Natural killer cell (primary cell): ENCODE measurements around the gene HMG20B. TPM values are rescaled to one million over a fixed set of nuclear protein-coding genes. Genes with fewer than 3 reads are reported as not detected.

Experiments
- ATAC-seq, 3 donors: fragments of 150-1000 bp in 2 of 3; fragments of 200-7000 bp in 1 of 3; cut with Tn5 transposase; 1 replicate in 1 of 3; 2 replicates in 2 of 3; pipeline ENCODE4 v1.10.0; 2021; ENCODE audit warnings: mild to moderate bottlenecking in 2 of 3, moderate library complexity in 2 of 3
- DNase-seq, 2 donors: peaks; one replicate each; pipeline versions ENCODE4 v3.0.0 to v3.0.0-alpha.2; 2013 to 2021; ENCODE audit warnings: mixed read lengths in 1 of 2
- H3K27ac ChIP-seq: one replicate; pipeline ENCODE4 v1.5.1; 2013; ENCODE audit warnings: mild to moderate bottlenecking, low read length
- H3K27me3 ChIP-seq: one replicate; pipeline ENCODE4 v1.6.1; 2013; ENCODE audit warnings: low read length; ENCODE audit not compliant: control insufficient read depth, insufficient read depth
- H3K36me3 ChIP-seq: one replicate; pipeline ENCODE4 v1.6.1; 2013; ENCODE audit warnings: low read length; ENCODE audit not compliant: control insufficient read depth, insufficient read depth
- H3K4me1 ChIP-seq: one replicate; pipeline ENCODE4 v1.6.1; 2013; ENCODE audit warnings: low read length; ENCODE audit not compliant: control insufficient read depth, insufficient read depth
- H3K4me3 ChIP-seq: one replicate; pipeline ENCODE4 v1.5.1; 2013; ENCODE audit warnings: low read length
- H3K9me3 ChIP-seq: one replicate; pipeline ENCODE4 v1.6.1; 2013; ENCODE audit warnings: low read length; ENCODE audit not compliant: control insufficient read depth, insufficient read depth
- H3K27ac Mint-ChIP-seq, 2 donors: one replicate each; pipeline ENCODE4 v1.8.0; 2022; ENCODE audit warnings: mild to moderate bottlenecking in 2 of 2, mixed read lengths in 2 of 2, moderate library complexity in 1 of 2
- H3K27me3 Mint-ChIP-seq, 2 donors: one replicate each; pipeline ENCODE4 v1.8.0; 2022; ENCODE audit warnings: low read depth in 2 of 2, mixed read lengths in 2 of 2
- H3K36me3 Mint-ChIP-seq: one replicate; pipeline ENCODE4 v1.8.0; 2022; ENCODE audit warnings: mixed read lengths
- H3K4me1 Mint-ChIP-seq, 2 donors: one replicate each; pipeline ENCODE4 v1.8.0; 2022; ENCODE audit warnings: mixed read lengths in 2 of 2
- H3K4me3 Mint-ChIP-seq: one replicate; pipeline ENCODE4 v1.8.0; 2022; ENCODE audit warnings: mild to moderate bottlenecking, moderate library complexity, mixed read lengths
- H3K9me3 Mint-ChIP-seq, 2 donors: one replicate each; pipeline ENCODE4 v1.8.0; 2022; ENCODE audit warnings: mixed read lengths in 2 of 2
- WGBS: methylation state at CpG from one replicate; pipeline ENCODE4 v1.1.7; 2013; ENCODE audit warnings: missing lambda C conversion rate; ENCODE audit not compliant: insufficient coverage; 5-methylcytosine and 5-hydroxymethylcytosine counted together
- intact Hi-C: fragments of 100-400 bp; cut with micrococcal nuclease; formaldehyde crosslinking; loops from one replicate; pipeline ENCODE4 v1.14.2; 2022
- total RNA-seq, 4 donors: library from RNA; stranded (reverse); fragments of 120-200 nt in 1 of 4; gene quantifications; one replicate each; pipeline versions ENCODE4 v1.2.3 to v1.2.4, GENCODE V29; 2013 to 2022
- TF ChIP-seq, protein P1 (sequence below): fragments of 200-600 bp; IDR thresholded peaks from one replicate; pipeline ENCODE4 v1.8.0; 2022; ENCODE audit warnings: antibody characterized with exemption

Gene HMG20B
- total RNA-seq, 3 donors from 2014 or later (not counting 1 experiment from before 2014, with no cell fraction given) = 45.8 to 57.5 (median 52.1) TPM

DNA sequence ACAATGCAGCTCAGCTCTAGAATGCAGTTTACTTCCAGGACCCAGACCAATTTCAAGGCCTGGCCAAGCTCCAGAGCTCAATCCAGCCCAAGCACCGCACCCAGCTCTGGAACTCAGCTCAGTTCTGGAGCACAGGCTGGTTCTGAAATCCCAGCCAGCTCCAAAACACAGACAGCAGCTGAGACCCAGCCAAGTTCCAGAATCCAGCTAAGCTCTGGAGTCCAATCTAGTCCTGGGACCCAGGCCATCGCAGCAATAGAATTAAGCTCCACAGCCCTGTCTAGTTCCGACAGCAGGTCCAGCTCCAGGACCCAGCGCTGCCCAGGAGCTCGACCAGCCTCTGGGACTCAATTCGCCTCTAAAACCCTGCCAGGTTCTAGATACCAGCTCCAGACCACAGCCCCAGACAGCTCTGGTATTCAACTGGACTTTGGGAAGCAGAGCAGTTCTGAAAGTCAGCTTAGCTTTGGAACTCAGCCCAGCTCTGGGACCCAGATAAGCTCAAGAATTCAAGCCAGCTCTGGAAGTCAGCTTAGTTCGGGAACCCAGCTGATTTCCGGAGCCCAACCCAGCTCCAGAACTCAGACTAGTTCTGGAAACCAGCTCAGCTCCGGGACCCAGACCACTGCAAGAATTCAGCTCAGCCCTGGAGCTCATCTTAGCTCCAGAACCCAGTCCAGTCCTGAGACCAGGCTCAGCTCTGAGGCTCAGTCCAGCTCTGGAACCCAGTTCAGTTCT, 19.3 kb downstream of the HMG20B start:
- no peak for ATAC-seq

DNA sequence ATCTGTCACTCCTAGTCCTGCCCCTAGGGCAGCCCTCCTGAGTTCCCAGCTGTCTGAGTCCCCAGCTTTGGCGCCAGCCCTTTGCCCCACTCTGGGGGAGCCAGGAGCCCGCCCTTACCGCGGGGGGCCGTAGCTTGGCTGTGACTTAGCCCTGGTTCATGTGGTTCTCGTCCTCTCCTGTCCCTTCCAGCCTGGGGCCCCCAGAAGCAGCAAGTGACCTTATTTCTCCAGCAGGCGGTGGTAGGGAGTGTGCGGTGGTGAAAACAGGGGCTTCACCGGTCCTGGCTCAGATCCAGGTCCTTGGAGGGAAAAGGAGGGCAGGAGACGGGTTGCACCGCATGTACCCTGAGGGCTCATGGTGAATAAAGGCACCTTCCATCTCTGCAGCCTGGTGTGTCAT, 20.4 kb downstream of the HMG20B start:
- Histone ChIP-seq H3K4me1 (no peaks in the 10 kb centered on the region), H3K27me3 (no peaks in the 10 kb centered on the region), H3K4me3 (no peak overlapping the region), H3K9me3 (no peaks in the 10 kb centered on the region), H3K27ac (no peak overlapping the region), H3K36me3 (no peaks in the 10 kb centered on the region)
- intact Hi-C loops = no loop called here
- TF ChIP-seq, protein P1, sequence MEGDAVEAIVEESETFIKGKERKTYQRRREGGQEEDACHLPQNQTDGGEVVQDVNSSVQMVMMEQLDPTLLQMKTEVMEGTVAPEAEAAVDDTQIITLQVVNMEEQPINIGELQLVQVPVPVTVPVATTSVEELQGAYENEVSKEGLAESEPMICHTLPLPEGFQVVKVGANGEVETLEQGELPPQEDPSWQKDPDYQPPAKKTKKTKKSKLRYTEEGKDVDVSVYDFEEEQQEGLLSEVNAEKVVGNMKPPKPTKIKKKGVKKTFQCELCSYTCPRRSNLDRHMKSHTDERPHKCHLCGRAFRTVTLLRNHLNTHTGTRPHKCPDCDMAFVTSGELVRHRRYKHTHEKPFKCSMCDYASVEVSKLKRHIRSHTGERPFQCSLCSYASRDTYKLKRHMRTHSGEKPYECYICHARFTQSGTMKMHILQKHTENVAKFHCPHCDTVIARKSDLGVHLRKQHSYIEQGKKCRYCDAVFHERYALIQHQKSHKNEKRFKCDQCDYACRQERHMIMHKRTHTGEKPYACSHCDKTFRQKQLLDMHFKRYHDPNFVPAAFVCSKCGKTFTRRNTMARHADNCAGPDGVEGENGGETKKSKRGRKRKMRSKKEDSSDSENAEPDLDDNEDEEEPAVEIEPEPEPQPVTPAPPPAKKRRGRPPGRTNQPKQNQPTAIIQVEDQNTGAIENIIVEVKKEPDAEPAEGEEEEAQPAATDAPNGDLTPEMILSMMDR = no peak
- ATAC-seq (no peak), DNase-seq (no peak)
- H3K9me3 Mint-ChIP-seq = no peaks in the 10 kb centered on the region
- 58% methylated on average over 11 of the region's 11 CpGs for WGBS
- H3K4me3 Mint-ChIP-seq = no peak overlapping the region
- H3K4me1 Mint-ChIP-seq = no peaks in the 10 kb centered on the region
- no peak overlapping the region for H3K27ac Mint-ChIP-seq
- H3K36me3 Mint-ChIP-seq = no peaks in the 10 kb centered on the region
- H3K27me3 Mint-ChIP-seq = no peaks in the 10 kb centered on the region

More for the DNA sequence above, 19.3 kb downstream of the HMG20B start:
- H3K36me3 ChIP-seq = no peaks in the 10 kb centered on the region
- TF ChIP-seq, protein P1 = no peak
- Mint-ChIP-seq H3K27ac (no peak overlapping the region), H3K4me1 (no peaks in the 10 kb centered on the region), H3K36me3 (no peaks in the 10 kb centered on the region), H3K4me3 (no peak overlapping the region), H3K9me3 (no peaks in the 10 kb centered on the region), H3K27me3 (no peaks in the 10 kb centered on the region)
- intact Hi-C loops = no loop called here
- H3K27me3 ChIP-seq = no peaks in the 10 kb centered on the region
- H3K9me3 ChIP-seq = no peaks in the 10 kb centered on the region
- H3K4me1 ChIP-seq = no peaks in the 10 kb centered on the region
- no peak for DNase-seq
- no peak overlapping the region for H3K4me3 ChIP-seq
- no peak overlapping the region for H3K27ac ChIP-seq
- WGBS = 93% methylated on average over 9 of the region's 9 CpGs

DNA sequence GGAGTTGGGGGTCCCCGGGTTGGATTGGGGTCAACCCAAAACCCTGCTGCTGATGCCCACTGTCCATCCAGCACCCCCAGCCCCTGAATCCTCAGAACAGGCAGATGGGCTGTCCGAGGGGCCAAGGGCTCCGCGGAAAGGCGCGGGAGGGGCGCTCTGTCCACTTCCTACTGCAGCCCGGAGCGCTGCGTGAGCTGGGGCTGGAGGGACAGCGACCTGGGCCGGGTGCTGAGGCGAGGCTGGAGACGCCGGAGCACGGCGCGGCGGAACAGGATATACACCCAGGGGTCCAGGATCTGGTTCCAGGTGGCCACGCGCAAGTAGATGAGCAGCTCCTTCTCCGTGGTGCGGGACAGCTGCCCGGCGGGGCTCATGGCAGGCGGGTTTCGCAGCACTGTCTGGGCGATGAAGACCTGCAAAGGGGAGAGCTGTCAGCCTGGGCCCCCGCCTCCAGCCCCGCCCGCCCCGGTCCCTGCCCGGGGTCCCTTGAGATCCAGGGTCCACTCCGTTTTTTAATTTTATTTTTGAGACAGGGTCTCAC, 22.8 kb downstream of the HMG20B start:
- no peak overlapping the region for H3K4me3 ChIP-seq
- Mint-ChIP-seq H3K27me3 (no peaks in the 10 kb centered on the region), H3K27ac (no peak overlapping the region), H3K4me3 (no peak overlapping the region), H3K36me3 (no peaks in the 10 kb centered on the region), H3K9me3 (no peaks in the 10 kb centered on the region), H3K4me1 (no peaks in the 10 kb centered on the region)
- intact Hi-C loops = no loop called here
- no peaks in the 10 kb centered on the region for H3K36me3 ChIP-seq
- H3K4me1 ChIP-seq = no peaks in the 10 kb centered on the region
- no peak overlapping the region for H3K27ac ChIP-seq
- H3K27me3 ChIP-seq = no peaks in the 10 kb centered on the region
- DNase-seq = no peak
- no peak for ATAC-seq
- H3K9me3 ChIP-seq = no peaks in the 10 kb centered on the region
- TF ChIP-seq, protein P1 = no peak
- 92% methylated on average over 34 of the region's 34 CpGs for WGBS

DNA sequence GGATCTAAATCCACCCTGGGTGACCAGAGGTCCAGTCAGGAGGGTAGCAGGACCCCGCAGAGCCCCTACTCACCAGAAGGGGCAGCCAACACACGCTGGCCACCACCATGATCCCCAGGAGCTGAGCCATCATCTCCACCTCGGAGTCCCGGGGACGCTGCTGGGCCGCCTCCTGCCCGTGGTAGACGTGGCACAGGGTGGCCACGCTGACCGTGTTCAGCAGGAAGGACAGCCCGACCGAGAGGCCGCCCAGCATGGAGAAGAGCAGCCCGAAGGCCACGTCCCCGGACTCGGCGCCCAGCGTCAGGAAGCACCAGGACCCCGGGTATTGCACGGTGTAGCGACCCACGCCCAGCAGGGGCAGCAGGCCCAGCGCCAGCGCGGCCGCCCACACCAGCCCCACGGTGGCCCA, 27.0 kb downstream of the HMG20B start:
- no peaks in the 10 kb centered on the region for H3K4me1 Mint-ChIP-seq
- H3K9me3 Mint-ChIP-seq = no peaks in the 10 kb centered on the region
- no peaks in the 10 kb centered on the region for H3K27me3 ChIP-seq
- H3K9me3 ChIP-seq = no peaks in the 10 kb centered on the region
- WGBS = 96% methylated on average over 28 of the region's 28 CpGs
- no peak overlapping the region for H3K27ac Mint-ChIP-seq
- no peaks in the 10 kb centered on the region for H3K36me3 ChIP-seq
- no peak overlapping the region for H3K4me3 Mint-ChIP-seq
- no peak overlapping the region for H3K27ac ChIP-seq
- TF ChIP-seq, protein P1 = no peak
- intact Hi-C loops = no loop called here
- no peak overlapping the region for H3K4me3 ChIP-seq
- no peaks in the 10 kb centered on the region for H3K27me3 Mint-ChIP-seq
- DNase-seq = no peak
- no peaks in the 10 kb centered on the region for H3K36me3 Mint-ChIP-seq
- peaks cover 9% of the 10 kb centered on the region for H3K4me1 ChIP-seq
- ATAC-seq = no peak
